GM11168 (cell line): ENCODE measurements around the gene SLC6A7.

ENCODE experiments used
- in situ Hi-C: fragments of 300-500 bp; cut with MboI; formaldehyde crosslinking; loops from one replicate; pipeline ENCODE4 v1.12.0; 2022; ENCODE audit warnings: low sequenced_read_pairs; ENCODE audit not compliant: unreplicated experiment

SLC6A7 gene

DNA sequence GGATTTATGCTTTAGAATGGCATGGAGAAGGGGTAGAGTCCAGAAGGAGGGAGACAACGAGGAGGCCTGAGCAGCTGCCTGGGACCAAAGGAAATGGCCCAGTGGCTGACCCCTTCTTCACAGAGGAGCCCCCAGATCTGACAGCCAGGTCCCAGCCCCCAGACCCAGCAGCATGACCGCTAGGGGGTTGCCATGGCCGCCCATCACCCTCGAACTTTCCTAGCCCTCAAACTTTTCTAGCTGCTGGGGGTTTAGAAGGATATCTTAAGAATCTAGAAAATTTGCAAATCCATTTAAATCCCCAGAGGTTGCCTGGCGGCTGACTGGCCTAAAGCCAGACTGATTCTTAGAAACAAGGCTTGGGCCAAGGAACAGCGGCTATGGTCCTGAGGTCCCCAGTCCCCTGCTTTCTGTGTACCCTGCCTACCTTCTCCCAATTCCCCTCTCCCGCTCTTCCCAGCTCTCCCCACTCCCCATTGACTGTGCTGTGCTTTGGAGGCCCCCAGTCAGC, 35.2 kb upstream of the SLC6A7 start:
- in situ Hi-C loops, result loop anchor here (25.0 kb wide), 1 partner anchor 183 kb away; no protein-coding TSS in a partner anchor

DNA sequence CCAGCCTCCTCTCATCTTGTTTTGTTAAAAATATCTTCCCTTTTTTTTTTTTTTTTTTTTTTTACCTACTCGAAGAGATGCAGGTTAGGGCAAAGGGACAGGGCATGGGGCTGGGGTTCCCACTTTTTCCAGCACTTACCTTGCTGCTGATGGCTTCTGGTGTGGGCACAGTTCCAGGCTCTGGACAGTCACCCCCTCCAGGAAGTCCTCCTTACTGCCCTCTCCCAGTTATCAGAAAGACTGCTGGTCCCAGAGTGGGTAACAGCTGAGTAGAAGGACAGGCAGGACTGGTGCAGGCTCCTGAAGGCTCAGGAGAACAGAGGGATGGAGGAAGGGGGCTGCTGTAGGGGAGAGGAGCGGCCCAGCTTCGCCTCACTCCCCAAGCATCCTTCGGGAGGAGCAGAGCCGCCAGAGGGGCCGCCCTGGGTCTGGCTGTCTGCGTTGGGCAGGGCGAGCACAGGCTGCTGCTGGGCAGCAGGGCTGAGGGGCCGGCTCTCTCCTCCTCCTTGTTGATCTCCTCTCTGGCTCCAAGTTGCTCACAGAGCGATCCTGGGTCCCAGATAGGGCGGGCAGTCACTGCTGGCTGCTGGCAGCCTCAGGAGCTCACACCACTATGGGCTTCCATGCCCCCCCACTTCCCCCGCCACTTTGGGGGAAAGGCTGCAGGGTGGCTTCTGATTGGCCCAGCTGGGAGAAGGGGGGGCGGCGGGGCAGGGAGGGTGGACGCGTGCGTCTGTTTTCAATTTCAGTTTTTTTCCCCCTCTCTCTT, 34.4 kb upstream of the SLC6A7 start, which contains the start of gene PDGFRB:
TSS of gene PDGFRB (minus strand) at position 588 of the 769 bp plus-strand sequence. CDS start 18,798 bp downstream, outside the sequence.
- in situ Hi-C loops, result loop anchor here (25.0 kb wide), 1 partner anchor 182 kb away; no protein-coding TSS in a partner anchor

DNA sequence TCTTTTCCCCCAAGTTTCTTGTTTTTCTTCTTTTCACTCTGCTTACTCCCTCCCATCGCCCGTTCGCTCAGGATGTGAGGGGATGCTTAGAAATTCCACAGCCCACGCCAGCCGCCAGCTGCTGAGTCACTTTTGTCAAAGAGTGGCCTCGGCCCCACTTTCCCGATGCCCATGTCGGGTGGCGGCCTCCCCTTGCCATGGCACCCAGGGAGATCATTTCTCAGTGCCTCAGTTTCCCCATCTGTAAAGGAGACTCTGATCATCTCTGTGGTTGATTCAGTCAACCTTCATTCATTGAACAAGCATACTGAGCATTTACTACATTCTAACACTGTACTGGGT, 33.9 kb upstream of the SLC6A7 start:
- in situ Hi-C loops, result loop anchor here (25.0 kb wide), 1 partner anchor 181 kb away; no protein-coding TSS in a partner anchor

DNA sequence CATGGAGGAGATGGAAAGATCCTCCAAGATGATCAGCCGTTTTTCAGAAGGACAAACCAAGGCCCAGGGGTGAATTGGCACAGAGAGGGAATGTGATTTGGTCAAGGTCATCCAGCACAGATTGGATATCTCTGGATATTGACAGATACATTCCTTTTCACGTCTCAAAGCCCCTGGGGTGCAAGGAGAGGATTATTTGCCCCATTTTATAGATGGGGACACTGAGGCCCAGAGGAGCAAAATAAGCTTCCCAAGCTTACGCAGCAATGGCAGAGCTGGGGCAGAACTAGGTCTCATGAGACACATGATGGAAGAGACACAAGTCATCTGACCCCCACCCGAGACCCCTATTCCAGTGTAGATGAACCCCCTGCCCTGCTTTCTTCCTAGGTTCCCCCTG, 33.3 kb upstream of the SLC6A7 start:
- in situ Hi-C loops, result loop anchor here (25.0 kb wide), 1 partner anchor 181 kb away; no protein-coding TSS in a partner anchor

DNA sequence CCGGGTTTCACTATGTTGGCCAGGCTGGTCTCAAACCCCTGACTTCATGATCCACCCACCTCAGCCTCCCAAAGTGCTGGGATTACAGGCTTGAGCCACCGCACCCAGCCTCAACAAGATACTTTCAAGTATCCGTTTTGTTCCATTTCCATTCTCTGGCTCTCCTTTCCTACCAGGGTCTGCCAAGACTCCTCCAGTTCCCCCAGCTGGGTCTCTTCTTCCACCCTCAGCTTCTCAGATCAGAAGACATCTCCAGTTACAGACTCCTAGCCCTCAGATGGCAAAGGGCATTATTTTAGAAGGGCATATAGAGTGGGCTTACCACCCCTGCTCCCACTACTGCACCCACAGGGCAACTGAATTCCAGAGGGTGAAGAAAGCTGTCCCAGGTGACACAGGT, 32.7 kb upstream of the SLC6A7 start:
- in situ Hi-C loops, result loop anchor here (25.0 kb wide), 1 partner anchor 180 kb away; no protein-coding TSS in a partner anchor

DNA sequence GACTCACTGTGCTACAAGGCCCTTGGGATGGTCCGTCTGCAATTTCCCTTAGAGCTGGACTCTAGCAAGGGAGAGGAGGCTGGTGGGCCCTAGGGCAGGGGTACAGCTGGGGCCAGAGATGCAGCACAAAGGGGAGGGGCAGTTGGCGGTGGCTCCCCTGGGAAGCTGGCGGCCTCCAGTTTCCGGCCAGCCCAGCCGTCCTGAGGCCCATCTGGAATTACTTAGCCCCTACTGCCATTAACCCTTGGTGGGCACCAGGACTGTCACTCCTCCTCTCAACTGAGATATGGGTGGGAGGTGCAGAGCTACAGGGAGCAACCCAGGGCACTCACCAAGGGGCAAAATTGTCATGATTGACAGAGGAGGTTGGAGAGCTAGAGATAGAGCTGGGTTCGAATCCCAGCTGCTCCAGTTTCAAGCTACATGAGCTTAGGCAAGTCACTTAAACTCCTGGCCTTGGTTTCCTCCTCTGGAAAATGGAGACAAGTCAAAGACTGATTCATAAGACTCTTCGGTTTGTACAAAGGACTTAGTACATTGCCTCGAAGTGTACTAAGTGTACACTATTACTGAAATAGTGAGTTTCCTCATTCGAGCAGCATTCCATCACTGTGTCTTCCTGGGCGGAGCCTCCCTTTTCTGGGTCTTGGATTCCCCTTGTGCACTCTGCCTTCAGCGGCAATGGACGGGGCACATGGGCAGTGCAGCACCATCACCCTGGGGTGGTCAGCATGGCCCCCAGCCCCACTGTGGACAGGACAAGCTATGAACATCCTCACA, 31.5 kb upstream of the SLC6A7 start:
- in situ Hi-C loops, result loop anchor here (25.0 kb wide), 1 partner anchor 179 kb away; no protein-coding TSS in a partner anchor

DNA sequence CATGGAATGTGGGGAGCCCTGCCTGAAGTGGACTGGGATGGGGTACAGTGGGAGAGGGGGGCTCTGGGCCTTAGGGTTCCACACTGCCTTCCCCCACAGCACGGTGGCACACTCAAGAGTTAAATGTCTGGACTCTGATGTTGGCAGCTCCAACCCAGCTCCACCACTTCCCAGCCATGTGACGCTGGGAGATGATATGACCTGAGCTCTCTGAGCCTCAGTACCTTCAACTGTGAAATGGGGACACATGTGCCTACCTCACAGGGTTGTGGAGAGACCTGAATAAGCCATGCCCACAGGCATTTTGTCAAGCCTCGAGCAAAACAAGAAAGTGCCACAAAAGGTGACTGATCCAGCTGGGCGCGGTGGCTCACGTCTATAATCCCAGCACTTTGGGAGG, 30.8 kb upstream of the SLC6A7 start:
- in situ Hi-C loops, result loop anchor here (25.0 kb wide), 1 partner anchor 178 kb away; no protein-coding TSS in a partner anchor

DNA sequence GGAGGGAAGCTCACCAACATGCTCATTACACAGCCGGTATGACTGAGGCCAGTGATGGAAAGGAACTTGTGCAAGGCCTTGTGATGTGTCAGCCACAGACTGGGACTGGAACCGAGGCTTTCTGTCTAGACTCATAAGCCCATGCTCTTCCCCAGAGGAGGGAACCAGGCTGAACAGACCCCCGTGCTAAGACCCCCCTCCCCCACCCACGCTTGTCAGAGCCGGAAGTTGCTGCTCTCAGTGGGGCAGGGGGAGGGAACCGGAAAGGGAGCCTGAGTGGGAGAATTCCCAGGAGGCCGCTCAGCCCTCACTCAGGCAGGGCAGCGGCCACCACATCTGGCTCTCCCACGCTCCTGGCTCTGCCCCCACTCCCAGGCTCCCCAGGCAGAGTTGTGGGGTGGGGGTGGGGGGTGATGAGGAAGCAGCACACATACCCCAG, 30.1 kb upstream of the SLC6A7 start:
- in situ Hi-C loops, result loop anchor here (25.0 kb wide), 1 partner anchor 178 kb away; no protein-coding TSS in a partner anchor

DNA sequence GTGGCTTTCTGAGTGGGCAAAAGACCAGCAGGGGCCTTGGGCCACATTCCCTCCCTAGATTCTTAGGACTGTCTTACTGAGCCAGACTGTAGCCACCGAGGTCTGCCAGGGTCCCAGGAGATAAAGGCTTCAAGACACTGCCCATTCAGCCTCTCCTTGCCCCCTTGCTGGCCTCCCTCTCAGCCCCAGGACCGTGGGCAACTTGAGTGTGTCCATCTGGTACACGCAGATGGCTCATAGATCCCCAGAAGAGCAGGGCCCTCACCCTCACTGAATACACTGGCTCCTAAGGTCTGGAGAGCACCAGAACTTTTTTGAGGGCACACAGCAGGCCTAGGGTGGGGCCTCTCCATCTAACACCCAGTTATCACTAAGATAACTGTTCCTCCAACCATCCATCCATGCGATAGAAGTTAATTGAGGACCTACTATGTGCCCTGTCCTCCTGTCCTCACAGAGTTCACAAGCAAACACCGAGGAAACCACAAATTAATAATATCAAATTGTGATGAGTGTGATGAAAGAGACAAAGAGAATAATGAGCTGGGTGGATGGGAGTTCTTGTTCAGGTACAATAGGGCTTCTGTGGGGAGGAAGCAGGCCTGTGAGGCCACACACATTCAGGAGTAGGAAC, 29.3 kb upstream of the SLC6A7 start:
- in situ Hi-C loops, result loop anchor here (25.0 kb wide), 1 partner anchor 177 kb away; no protein-coding TSS in a partner anchor

DNA sequence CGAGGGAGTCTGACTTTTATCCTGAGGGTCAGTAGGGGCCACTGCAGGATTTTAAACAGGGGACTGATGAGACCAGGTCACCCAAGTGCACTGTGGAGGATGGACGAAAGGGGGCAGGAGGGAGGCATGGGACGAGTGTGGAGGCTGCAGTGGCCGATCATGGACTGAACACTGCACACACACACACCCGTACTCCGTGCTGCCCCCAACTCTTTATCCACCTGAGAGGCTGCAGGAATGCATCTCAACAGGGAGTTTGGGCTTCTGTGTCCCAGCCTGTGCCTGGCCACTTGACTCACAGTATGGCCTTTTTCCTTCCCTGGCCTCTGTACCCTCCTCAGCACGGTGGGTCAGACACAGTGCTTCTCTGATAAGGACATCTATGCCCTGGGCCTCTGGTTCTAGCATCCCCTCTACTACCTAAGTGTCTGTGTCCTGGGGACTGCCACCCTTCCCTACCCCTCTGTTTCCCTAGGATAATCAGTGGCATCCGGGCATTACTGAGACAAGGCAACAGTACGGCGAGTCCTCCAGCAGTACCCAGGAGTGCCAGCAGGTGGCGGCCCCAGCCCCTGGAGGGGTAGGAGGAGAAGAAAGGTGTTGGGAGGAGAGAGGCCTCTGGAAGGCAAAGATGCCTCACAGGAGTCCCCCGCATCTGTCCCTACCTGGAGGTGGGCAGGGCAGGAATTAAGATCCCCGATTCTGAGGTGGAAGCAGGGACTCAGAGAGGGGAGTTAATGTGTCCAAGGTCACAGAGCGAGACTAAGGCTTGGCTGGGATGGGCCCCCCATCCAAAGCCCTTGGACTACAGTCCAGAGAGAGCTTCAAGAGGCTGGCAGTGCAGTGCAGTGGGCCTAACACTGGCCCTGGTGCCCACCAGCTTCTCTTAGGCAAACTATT, 28.4 kb upstream of the SLC6A7 start:
- in situ Hi-C loops, result loop anchor here (25.0 kb wide), 1 partner anchor 176 kb away; no protein-coding TSS in a partner anchor

DNA sequence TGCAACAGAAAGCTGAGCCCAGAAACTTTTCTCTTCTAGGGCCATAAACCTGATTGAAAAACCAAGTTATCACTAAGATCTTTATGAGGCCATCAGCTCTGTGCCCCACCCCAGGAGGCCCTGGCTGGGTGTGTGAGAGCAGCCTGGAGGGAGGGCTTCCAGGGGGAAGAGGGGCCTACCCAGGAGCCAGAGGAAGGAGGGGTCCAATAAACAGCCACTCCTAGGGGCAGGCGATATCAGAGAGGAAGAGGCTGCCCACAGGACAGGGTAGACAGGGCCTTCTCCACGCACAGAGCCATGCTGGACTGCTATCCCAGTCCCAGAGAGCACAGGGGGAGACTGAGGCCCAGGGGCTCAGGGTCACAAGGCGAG, 27.7 kb upstream of the SLC6A7 start:
- in situ Hi-C loops, result loop anchor here (25.0 kb wide), 1 partner anchor 175 kb away; no protein-coding TSS in a partner anchor

DNA sequence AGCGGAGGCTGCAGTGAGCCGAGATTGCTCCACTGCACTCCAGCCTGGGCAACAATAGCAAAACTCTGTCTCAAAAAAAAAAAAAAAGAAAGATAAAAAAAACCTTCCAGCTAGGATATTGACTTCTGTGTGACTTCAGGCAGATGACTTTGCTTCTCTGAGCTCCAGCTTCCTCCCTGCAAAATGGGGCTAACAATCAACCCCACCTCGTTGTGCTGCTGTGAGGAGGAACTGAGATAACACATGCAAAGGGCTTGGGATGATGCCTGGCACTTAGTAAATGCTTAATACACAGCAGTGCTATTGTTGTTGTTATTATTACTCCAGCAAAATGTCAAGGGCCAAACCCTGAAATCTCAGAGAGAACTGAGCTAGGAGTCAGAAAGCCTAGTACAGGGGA, 26.8 kb upstream of the SLC6A7 start:
- in situ Hi-C loops, result loop anchor here (25.0 kb wide), 1 partner anchor 174 kb away; no protein-coding TSS in a partner anchor

DNA sequence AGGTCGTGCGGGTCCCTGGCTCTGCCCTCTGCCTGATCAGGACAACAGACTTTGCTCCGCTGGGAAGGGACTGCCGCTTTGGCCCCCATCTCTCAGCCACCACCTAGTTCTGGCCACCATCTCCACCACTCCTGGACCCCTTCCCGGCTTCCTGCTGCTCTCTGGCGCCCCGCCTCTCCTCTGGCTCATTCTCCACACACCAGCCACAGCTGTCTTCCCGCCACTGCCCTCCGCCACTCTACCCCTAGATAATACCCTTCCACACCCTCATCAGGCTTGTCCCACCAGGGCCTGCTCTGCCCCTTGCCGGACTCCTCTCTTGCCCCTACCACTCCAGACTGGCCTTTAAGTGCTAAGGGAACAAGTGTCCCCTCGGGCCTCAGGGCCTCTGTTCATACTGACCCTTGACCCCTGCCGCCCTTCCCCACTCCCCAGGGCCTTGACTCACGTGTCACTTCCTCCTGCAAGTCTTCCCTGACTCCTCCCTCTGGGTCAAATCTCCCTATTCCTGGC, 26.3 kb upstream of the SLC6A7 start:
- in situ Hi-C loops, result loop anchor here (25.0 kb wide), 1 partner anchor 174 kb away; no protein-coding TSS in a partner anchor

DNA sequence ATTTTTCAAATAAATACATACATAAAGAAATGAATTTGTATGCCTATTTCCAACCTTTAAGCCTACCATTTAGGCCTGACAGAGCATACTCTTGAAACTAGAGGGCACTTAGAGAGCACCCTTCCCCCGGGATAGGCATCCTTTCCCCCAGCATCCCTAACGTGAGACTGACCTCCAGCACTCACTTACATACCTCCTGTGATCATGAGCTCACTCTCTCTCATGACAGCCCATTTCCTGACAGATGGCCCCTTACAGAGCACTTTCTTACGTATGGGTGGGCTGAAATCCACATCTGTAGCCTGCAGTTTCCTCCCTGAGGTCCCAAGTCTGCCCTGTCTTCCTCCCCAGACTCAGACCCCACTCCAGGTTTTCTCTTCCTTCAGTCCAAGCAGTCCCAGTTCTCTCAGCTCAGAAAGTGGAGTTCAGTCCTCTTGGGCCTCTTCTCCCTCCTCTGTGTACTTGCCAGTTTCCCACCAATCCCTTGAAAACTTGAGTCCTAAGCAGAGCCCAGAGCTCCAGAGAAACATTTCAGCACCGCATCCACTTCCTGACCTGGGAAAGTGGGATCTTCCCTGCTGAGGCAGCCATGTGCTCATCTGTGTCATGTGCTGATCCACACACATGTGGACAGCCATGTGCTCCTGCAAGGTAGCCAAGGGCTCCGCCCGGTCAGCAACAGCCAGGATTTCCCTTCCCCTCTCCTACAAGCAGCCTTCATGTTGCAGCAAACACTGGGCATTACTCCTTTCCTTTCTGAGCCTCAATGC, 25.5 kb upstream of the SLC6A7 start:
- in situ Hi-C loops, result loop anchor here (25.0 kb wide), 1 partner anchor 173 kb away; no protein-coding TSS in a partner anchor

DNA sequence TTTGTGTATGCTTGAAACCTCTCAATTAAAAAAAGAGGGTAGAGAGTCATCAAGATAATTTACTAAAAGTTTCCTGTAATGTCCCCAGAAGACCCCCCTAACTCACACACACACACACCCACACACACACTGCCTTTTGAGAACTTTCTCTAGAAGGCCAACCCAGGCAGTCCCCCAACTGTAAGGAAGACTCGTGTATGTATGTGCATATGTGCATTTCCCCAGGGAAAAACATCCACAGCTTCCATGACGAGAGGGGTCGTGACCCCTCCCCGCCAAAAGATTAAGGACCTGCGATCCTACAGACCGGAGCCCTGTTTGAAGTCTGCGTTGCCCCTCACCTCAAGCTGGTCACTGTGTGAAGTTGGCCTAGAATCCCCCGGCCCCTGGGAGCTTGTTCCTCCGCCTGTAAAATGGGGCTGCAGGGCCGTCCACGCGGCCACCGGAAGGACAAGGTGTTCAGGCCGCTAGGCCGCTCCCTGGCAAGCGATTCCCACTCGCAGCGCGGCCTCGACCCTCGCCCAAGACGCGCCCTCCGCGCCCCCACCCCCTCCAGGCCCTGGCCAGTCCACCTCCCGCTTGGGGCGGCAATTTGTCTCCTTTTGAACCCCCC, 23.7 kb upstream of the SLC6A7 start:
- in situ Hi-C loops, result loop anchor here (25.0 kb wide), 1 partner anchor 171 kb away; no protein-coding TSS in a partner anchor

DNA sequence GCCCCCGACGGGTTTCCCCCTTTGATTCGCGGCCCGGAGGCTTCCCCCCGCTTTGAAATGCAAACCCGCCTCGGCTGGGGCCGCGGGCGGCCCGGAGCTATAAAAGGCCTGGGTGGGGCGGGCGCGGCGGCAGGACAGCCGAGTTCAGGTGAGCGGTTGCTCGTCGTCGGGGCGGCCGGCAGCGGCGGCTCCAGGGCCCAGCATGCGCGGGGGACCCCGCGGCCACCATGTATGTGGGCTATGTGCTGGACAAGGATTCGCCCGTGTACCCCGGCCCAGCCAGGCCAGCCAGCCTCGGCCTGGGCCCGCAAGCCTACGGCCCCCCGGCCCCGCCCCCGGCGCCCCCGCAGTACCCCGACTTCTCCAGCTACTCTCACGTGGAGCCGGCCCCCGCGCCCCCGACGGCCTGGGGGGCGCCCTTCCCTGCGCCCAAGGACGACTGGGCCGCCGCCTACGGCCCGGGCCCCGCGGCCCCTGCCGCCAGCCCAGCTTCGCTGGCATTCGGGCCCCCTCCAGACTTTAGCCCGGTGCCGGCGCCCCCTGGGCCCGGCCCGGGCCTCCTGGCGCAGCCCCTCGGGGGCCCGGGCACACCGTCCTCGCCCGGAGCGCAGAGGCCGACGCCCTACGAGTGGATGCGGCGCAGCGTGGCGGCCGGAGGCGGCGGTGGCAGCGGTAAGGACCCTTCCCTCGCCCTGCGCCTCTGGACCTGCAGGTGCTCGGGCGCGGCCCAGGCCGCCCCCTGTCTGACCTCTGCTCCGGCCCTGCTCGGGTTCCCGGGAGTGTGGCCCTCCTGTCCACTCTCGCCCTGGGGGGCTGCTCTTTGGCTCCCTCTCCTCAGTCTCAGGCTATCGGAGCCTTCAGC, 23.0 kb upstream of the SLC6A7 start, which contains the start of gene CDX1:
TSS of gene CDX1 (plus strand) at position 129 of the 862 bp plus-strand sequence. CDS start at position 228, 99 bp downstream.
- in situ Hi-C loops, result loop anchor here (25.0 kb wide), 1 partner anchor 170 kb away; no protein-coding TSS in a partner anchor
